BLaER1 treated with 17β-estradiol and CSF1 and Interleukin-3, amounts not matched to agents 10 nM and 100 nM (cell line): ENCODE measurements around the gene AQP12A.
A peak's percentile ranks its signal among the peaks of the same experiment; 100 is the strongest.

Source experiments
- H3K27ac ChIP-seq, 11 experiments: shearing (Covaris generic); formaldehyde crosslinking; 2 replicates each; pipeline ENCODE4 v1.8.1; 2022
- H3K27me3 ChIP-seq, 11 experiments: shearing (Covaris generic); formaldehyde crosslinking; 2 replicates each; pipeline ENCODE4 v1.8.1; 2022
- H3K36me3 ChIP-seq, 11 experiments: shearing (Covaris generic); formaldehyde crosslinking; 2 replicates each; pipeline ENCODE4 v1.8.1; 2022
- H3K4me1 ChIP-seq, 10 experiments: shearing (Covaris generic); formaldehyde crosslinking; 2 replicates each; pipeline ENCODE4 v1.8.1; 2022
- H3K4me2 ChIP-seq, 11 experiments: shearing (Covaris generic); formaldehyde crosslinking; 2 replicates each; pipeline ENCODE4 v1.8.1; 2022
- H3K4me3 ChIP-seq, 10 experiments: shearing (Covaris generic); formaldehyde crosslinking; 2 replicates each; pipeline ENCODE4 v1.8.1; 2022
- H3K9ac ChIP-seq, 11 experiments: shearing (Covaris generic); formaldehyde crosslinking; 2 replicates each; pipeline ENCODE4 v1.8.1; 2022
- H3K9me3 ChIP-seq, 11 experiments: shearing (Covaris generic); formaldehyde crosslinking; replicated peaks in 1 of 11; 2 replicates each; pipeline ENCODE4 v1.8.1; 2022
- H4K20me1 ChIP-seq, 11 experiments: shearing (Covaris generic); formaldehyde crosslinking; 2 replicates each; pipeline ENCODE4 v1.8.1; 2022
- Cebpa-rat ChIP-seq, 11 experiments: shearing (Covaris generic); IDR thresholded peaks; 2 replicates each; pipeline ENCODE4 v1.8.1; 2022

Gene AQP12A

GRCh38 chr2:240705204-240705791, 13.6 kb downstream of the AQP12A start:
- TF ChIP-seq Cebpa-rat (IDR thresholded peaks at IDR 0.05), result no peak
- no peaks in the 10 kb centered on the region for H4K20me1 ChIP-seq
- peak overlapping the region; percentile 34 to 94 (median 67) for H3K4me2 ChIP-seq
- peaks cover 14 to 21% (median 19%) of the 10 kb centered on the region in 10 experiments for H3K4me1 ChIP-seq
- H3K9me3 ChIP-seq, result no peaks in the 10 kb centered on the region
- 0 out of 22 replicates have a peak overlapping the region, but pooled peaks of 1 of the 11 experiments have one; percentile 22 for H3K9ac ChIP-seq
- peaks cover 9 to 15% (median 13%) of the 10 kb centered on the region in 11 experiments; a peak in 19 of 22 replicates for H3K27me3 ChIP-seq
- H3K36me3 ChIP-seq, result no peaks in the 10 kb centered on the region
- no peak overlapping the region for H3K27ac ChIP-seq
- peak overlapping the region in 1 of 10 experiments; percentile 8; a peak in 1 of 20 replicates for H3K4me3 ChIP-seq

GRCh38 chr2:240707043-240707756, 15.5 kb downstream of the AQP12A start:
- no peak for TF ChIP-seq Cebpa-rat (IDR thresholded peaks at IDR 0.05)
- H3K9me3 ChIP-seq, result no peaks in the 10 kb centered on the region

GRCh38 chr2:240707821-240708220, 16.2 kb downstream of the AQP12A start:
- H3K4me3 ChIP-seq, result no peak overlapping the region
- H3K27ac ChIP-seq, result no peak overlapping the region
- H4K20me1 ChIP-seq, result no peaks in the 10 kb centered on the region
- H3K27me3 ChIP-seq, result peaks cover 9 to 15% (median 13%) of the 10 kb centered on the region in 11 experiments; a peak in 19 of 22 replicates
- H3K36me3 ChIP-seq, result no peaks in the 10 kb centered on the region
- TF ChIP-seq Cebpa-rat (IDR thresholded peaks at IDR 0.05), result no peak
- H3K4me2 ChIP-seq, result no peak overlapping the region
- no peak overlapping the region for H3K9ac ChIP-seq
- H3K9me3 ChIP-seq, result no peaks in the 10 kb centered on the region
- H3K4me1 ChIP-seq, result peaks cover 14 to 21% (median 20%) of the 10 kb centered on the region in 10 experiments

More at GRCh38 chr2:240707043-240707756, 15.5 kb downstream of the AQP12A start:
- Histone ChIP-seq H3K27me3 (peaks cover 9 to 15% (median 13%) of the 10 kb centered on the region in 11 experiments; a peak in 19 of 22 replicates), H3K9ac (no peak overlapping the region), H3K4me3 (no peak overlapping the region), H3K4me2 (no peak overlapping the region), H3K27ac (no peak overlapping the region), H3K4me1 (peaks cover 14 to 21% (median 19%) of the 10 kb centered on the region in 10 experiments), H3K36me3 (no peaks in the 10 kb centered on the region), H4K20me1 (no peaks in the 10 kb centered on the region)

- H3K9me3 ChIP-seq, result no peaks in the 10 kb centered on the region
- H3K27ac ChIP-seq, result no peak overlapping the region
- H3K4me2 ChIP-seq, result no peak overlapping the region
- no peaks in the 10 kb centered on the region; a peak in 1 of 22 replicates for H4K20me1 ChIP-seq
- no peak overlapping the region for H3K4me3 ChIP-seq
- no peak for TF ChIP-seq Cebpa-rat (IDR thresholded peaks at IDR 0.05)
- H3K9ac ChIP-seq, result no peak overlapping the region
- H3K27me3 ChIP-seq, result peaks cover 9 to 15% (median 13%) of the 10 kb centered on the region in 11 experiments; a peak in 19 of 22 replicates
- H3K36me3 ChIP-seq, result no peaks in the 10 kb centered on the region
- H3K4me1 ChIP-seq, result peaks cover 15 to 27% (median 21%) of the 10 kb centered on the region in 10 experiments
Observed at GRCh38 chr2:240708457-240708856, 16.8 kb downstream of the AQP12A start.

- H3K27me3 ChIP-seq, result no peaks in the 10 kb centered on the region
- no peak overlapping the region for H3K9ac ChIP-seq
- TF ChIP-seq Cebpa-rat (IDR thresholded peaks at IDR 0.05), result no peak
- no peak overlapping the region for H3K4me3 ChIP-seq
- no peak overlapping the region for H3K27ac ChIP-seq
- H3K36me3 ChIP-seq, result no peaks in the 10 kb centered on the region
- peaks cover 2 to 28% (median 21%) of the 10 kb centered on the region in 10 experiments; a peak in 19 of 20 replicates for H3K4me1 ChIP-seq
- H3K9me3 ChIP-seq, result no peaks in the 10 kb centered on the region
- H3K4me2 ChIP-seq, result no peak overlapping the region
- no peaks in the 10 kb centered on the region; a peak in 1 of 22 replicates for H4K20me1 ChIP-seq
Observed at GRCh38 chr2:240711296-240711695, 19.6 kb downstream of the AQP12A start.

- TF ChIP-seq Cebpa-rat (IDR thresholded peaks at IDR 0.05), result no peak
- H3K36me3 ChIP-seq, result no peaks in the 10 kb centered on the region
- H3K27ac ChIP-seq, result no peak overlapping the region
- no peak overlapping the region for H3K9ac ChIP-seq
- no peaks in the 10 kb centered on the region for H3K27me3 ChIP-seq
- H3K4me3 ChIP-seq, result no peak overlapping the region
- H4K20me1 ChIP-seq, result no peaks in the 10 kb centered on the region; a peak in 1 of 22 replicates
- H3K9me3 ChIP-seq, result no peaks in the 10 kb centered on the region
- peaks cover 0 to 29% (median 20%) of the 10 kb centered on the region in 10 experiments; a peak in 12 of 20 replicates for H3K4me1 ChIP-seq
- no peak overlapping the region for H3K4me2 ChIP-seq
Observed at GRCh38 chr2:240711701-240712100, 20.0 kb downstream of the AQP12A start.

GRCh38 chr2:240712121-240712520, 20.5 kb downstream of the AQP12A start:
- H3K4me3 ChIP-seq, result no peak overlapping the region
- no peak overlapping the region for H3K27ac ChIP-seq
- no peaks in the 10 kb centered on the region for H3K27me3 ChIP-seq
- H3K36me3 ChIP-seq, result no peaks in the 10 kb centered on the region
- TF ChIP-seq Cebpa-rat (IDR thresholded peaks at IDR 0.05), result no peak
- H3K9ac ChIP-seq, result no peak overlapping the region
- peaks cover 0 to under 1% (median 0%) of the 10 kb centered on the region in 11 experiments; a peak in 1 of 22 replicates for H4K20me1 ChIP-seq
- H3K9me3 ChIP-seq, result no peaks in the 10 kb centered on the region
- H3K4me2 ChIP-seq, result no peak overlapping the region
- H3K4me1 ChIP-seq, result peaks cover 0 to 33% (median 21%) of the 10 kb centered on the region in 10 experiments; a peak in 13 of 20 replicates

GRCh38 chr2:240713071-240713927, 21.6 kb downstream of the AQP12A start:
- no peak for TF ChIP-seq Cebpa-rat (IDR thresholded peaks at IDR 0.05)
- H3K36me3 ChIP-seq, result no peaks in the 10 kb centered on the region
- no peak overlapping the region for H3K27ac ChIP-seq
- no peaks in the 10 kb centered on the region for H3K27me3 ChIP-seq
- no peak overlapping the region for H3K4me3 ChIP-seq
- H3K4me1 ChIP-seq, result peaks cover 0 to 45% (median 31%) of the 10 kb centered on the region in 10 experiments; a peak in 13 of 20 replicates
- H3K4me2 ChIP-seq, result peak overlapping the region in 8 of 11 experiments; percentile 25 to 57 (median 42); a peak in 14 of 22 replicates
- H3K9me3 ChIP-seq, result no peaks in the 10 kb centered on the region
- peaks cover 0 to 9% (median 0%) of the 10 kb centered on the region in 11 experiments; a peak in 2 of 22 replicates for H4K20me1 ChIP-seq
- no peak overlapping the region; a peak in 1 of 22 replicates for H3K9ac ChIP-seq
